LoVo (cell line): ENCODE results near the gene SNTG2.

Source experiments
- DNase-seq: peaks from one replicate; pipeline ENCODE4 v3.0.0-alpha.2; 2016; ENCODE audit warnings: low spot score

Gene SNTG2

GRCh38 chr2:1002350-1002749 lies 51.7 kb downstream of the SNTG2 start:
- no peak for DNase-seq

DNA sequence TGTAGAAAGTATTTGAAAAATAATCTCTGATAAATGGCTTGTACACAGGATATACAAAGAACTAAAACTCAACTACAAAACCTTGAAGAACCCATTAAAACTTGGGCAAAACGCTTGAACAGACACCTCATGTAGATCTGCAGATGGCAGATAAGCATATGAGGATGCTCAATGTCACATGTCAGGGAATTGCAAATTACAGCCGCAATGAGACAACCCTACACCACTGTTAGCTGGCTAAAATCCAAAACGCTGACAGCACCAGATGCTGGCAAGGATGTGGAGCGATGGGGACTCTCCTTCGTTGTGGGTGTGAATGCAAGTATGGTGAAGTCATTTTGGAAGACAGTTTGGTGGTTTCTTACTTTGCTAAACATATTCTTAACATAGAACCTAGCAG lies 53.7 kb downstream of the SNTG2 start:
- no peak for DNase-seq

GRCh38 chr2:1010415-1010930 lies 59.8 kb downstream of the SNTG2 start:
- DNase-seq, result no peak

DNA sequence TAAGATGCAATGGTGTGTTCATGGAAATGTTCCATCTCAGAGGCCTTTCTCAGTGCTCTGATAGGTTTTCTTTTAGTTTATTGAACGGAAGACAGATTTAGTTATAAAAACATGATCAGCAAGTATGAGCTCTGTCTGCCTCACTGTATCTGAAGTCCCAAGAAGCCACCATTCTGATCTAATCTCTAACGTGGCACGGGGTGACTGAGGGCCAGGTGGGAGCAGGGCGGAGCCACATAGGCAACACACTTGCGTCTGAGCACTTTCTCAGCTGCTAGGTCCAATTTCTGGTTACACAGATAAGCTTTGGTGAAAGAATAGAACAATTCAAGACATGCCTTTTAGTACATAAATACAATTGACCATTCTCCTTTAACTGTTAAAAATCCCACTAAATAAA lies 60.4 kb downstream of the SNTG2 start:
- DNase-seq, result no peak

- DNase-seq, result no peak
Observed at GRCh38 chr2:1011985-1012384, 61.3 kb downstream of the SNTG2 start.

GRCh38 chr2:1014802-1015201 lies 64.2 kb downstream of the SNTG2 start:
- no peak for DNase-seq

DNA sequence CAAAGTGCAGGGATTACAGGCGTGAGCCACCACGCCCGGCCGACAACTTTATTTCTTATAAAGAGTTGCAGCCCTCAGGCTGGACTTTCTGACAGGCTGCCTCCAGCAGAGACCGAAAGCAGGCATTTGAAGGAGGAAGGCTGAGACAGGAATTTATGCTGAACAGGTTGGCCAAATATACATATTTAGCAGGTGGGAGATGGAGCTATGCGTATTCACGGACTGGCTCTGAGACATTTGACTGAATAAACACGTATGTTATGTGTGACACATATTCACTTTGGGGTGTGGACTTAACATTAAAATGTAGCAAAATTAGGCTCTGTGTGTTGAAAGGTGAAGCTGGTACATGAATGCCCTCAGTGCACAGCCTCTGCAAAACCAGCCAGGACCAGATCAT lies 65.9 kb downstream of the SNTG2 start:
- DNase-seq, result no peak

GRCh38 chr2:1017827-1018226 lies 67.2 kb downstream of the SNTG2 start:
- no peak for DNase-seq

DNA sequence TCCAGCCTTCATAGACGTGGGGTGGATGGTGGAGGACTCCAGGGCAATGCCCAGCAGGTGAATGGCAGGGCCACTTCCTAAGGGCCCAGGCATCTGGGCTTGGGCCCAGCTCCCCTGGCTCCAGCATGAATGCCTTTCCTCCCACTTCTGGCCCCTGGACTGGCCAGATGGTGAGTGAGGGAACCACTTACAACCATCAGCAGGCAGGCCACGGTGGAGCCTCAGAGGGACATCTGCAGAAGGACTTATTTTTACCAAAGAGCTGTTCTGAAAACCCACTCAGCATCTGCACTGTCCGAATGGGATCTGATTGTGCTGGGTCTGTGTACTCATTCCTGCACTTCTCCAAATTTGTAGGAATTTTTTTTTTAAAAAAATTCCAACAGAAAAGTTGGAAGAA lies 69.6 kb downstream of the SNTG2 start:
- no peak for DNase-seq

DNA sequence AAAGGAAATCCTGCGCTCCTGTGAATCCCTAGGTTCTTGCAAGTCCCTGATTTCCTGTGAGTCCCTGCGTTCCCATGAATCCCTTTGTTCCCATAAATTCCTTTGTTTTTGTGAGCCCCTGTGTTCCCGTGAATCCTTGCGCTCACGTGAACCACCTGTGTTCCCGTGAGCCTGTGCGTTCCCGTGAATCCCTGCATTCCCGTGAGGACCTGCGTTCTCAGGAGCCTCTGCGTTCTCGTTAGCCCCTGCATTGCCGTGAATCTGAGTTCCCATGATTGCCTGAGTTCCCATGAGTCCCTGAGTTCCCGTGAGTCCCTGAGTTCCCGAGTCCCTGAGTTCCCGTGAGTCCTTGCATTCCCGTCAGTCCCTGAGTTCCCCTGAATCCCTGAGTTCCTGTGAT lies 71.5 kb downstream of the SNTG2 start:
- DNase-seq, result no peak

- DNase-seq, result no peak
Observed at GRCh38 chr2:1024981-1025380, 74.3 kb downstream of the SNTG2 start.

GRCh38 chr2:1026141-1026540 lies 75.5 kb downstream of the SNTG2 start:
- DNase-seq, result no peak

DNA sequence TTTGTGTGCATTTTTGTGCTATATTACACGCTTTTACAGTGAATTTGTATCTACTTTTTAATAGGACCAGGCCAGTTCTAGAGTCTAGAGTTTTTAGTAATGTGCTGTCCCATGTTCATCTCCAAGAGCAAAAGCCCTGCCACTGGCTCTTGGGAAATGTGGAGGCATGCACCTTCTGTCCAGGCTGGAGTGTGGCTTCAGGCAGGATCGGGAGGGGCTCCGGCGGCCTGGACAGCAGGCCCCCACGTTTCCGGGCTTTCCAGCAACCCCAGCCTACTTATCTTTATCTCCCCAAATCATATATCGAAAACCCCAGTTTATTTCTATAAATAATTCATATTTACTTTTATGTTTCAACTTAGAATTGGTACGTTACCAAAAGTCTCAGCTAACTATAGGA lies 78.2 kb downstream of the SNTG2 start:
- no peak for DNase-seq

GRCh38 chr2:1032030-1032429 lies 81.4 kb downstream of the SNTG2 start:
- no peak for DNase-seq

- no peak for DNase-seq
Observed at GRCh38 chr2:1033069-1033468, 82.4 kb downstream of the SNTG2 start.

DNA sequence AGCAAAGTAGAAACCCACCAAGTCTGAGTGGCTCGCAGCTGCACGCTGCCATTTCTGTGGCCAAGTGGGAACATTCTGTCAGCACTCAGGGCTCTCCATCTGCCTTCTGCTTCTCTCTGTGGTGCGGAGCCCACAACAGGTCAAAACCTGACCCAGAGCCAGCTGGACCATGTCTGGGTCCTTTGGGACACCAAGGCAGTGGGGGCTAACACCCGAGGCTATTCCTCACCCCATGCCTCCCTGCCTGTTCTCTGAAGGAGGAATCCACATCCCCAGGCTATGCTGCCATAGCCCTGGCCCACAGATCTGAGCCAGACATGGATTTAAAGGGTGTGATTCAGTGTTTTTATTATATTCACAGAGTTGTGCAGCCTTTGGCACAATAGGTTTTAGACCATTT lies 86.4 kb downstream of the SNTG2 start:
- no peak for DNase-seq

DNA sequence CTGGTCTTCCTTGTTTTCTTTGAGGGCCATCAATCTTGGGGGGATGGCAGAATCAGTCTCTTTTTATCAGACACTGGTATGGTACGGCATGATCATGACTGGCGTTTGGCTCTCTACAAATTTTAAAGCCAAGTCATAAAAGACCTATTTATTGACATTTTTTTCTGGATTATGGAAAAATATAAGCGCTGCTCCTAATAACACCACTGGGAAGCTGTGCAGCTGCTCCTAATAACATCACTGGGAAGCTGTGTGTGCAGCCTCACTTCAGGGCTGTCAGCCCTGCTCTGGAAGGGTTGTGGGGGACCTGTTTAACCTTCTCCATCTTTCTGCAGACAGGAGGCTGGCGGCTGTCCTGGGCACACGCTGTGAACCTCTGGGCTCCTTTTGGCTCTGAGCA lies 88.9 kb downstream of the SNTG2 start:
- no peak for DNase-seq

DNA sequence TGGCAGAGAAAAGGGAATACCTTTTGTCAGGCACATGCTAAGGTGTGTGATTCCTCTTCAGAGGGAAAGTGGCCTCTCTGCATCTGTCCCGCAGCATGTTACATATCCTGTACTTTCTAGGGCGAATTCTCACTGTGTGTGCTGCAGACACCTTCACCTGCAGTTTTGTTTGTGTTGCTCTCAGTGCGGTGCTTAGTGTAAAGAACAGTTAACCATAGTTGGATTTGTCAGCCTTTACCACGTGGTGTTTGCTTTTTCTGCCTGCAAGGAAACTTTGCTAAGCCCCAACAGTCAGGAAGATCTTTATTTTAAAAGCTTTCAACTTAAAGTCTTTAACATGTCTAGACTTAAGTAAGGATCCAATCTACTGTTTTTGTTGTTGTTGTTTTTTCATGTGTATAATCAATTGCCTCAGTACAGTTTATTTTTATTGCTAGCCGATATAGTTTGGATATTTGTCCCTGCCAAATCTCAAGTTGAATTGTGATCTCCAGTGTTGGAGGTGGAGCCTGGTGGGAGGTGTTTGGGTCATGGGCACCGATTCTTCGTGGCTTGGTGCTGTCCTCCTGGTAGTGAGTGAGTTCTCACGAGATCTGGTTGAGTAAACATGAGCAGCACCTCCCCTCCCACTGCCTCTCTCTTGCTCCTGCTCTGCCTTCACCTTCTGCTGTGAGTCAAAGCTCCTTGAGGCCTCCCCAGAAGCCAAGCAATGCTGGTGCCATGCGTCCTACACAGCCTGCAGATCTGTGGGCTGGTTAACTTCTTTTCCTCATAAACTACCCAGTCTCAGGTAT lies 90.6 kb downstream of the SNTG2 start:
- no peak for DNase-seq

DNA sequence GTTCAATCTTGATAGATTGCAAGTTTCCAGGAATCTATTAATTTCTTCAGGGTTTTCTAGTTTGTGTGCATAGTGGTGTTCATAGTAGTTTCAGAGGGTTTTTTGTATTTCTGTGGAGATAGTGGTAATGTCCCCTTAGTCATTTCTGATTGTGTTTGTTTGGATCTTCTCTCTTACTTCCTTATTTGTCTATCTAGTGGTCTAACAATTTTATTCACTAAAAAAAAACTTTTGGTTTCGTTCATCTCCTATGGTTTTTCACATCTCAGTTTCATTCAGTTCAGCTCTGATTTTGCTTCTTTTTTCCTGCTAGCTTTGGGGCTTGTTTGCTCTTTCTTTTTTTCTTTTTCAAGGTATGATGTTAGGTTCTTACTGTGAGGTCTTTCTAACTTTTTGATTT lies 94.5 kb downstream of the SNTG2 start:
- DNase-seq, result no peak

DNA sequence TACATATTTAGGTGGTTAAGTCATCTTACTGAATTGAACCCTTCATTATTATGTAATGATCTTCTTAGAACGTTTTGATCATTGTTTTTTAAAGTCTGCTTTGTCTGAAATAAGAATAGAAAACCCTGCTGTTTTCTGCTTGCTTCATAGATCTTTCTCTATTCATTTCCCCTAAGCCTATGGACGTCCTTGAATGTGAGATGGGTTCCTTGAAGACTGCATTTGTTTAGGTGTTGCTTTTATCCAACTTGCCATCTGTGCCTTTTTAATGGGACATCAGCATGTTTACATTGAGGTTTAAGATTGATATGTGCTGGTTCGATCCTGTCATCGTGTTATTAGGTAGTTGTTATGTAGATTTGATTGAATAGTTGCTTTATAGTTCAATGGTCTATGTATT lies 95.4 kb downstream of the SNTG2 start:
- no peak for DNase-seq

GRCh38 chr2:1047485-1047884 lies 96.8 kb downstream of the SNTG2 start:
- no peak for DNase-seq

DNA sequence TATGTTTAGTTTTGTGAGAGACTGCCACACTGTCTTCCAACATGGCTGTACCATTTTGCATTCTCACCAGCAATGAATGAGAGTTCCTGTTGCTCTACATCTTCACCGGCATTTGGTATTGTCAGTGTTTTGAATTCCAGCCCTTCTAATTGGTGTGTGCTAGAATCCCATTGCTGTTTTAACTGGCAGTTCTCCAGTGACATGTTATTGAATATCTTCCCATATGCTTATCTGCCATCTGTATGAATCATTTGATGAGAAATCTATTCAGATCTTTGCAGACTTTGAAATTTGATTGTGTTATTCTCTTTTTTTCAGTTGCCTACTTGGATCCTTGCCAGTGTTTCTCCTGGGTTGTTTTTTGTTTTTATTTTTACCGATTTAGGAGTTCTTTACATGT lies 99.0 kb downstream of the SNTG2 start:
- DNase-seq, result no peak

- DNase-seq, result no peak
Observed at GRCh38 chr2:1051075-1051474, 100.4 kb downstream of the SNTG2 start.

GRCh38 chr2:1052771-1053191 lies 102.1 kb downstream of the SNTG2 start:
- no peak for DNase-seq
